Ramos (cell line): ENCODE data around the gene LHX3.
"Not testable (repeated sequence)": the region's sequence is repeated elsewhere in the genome, so short reads cannot be mapped to it uniquely, and the experiment has no call there.

Experiments used
- in situ Hi-C: fragments of 300-500 bp; cut with MboI; formaldehyde crosslinking; loops from one replicate; pipeline ENCODE4 v1.14.3; 2022; ENCODE audit warnings: low sequenced_read_pairs; ENCODE audit not compliant: unreplicated experiment

The LHX3 gene

GRCh38 chr9:136242248-136242647 is 37.3 kb upstream of the LHX3 start:
- in situ Hi-C loops = no loop called here

DNA sequence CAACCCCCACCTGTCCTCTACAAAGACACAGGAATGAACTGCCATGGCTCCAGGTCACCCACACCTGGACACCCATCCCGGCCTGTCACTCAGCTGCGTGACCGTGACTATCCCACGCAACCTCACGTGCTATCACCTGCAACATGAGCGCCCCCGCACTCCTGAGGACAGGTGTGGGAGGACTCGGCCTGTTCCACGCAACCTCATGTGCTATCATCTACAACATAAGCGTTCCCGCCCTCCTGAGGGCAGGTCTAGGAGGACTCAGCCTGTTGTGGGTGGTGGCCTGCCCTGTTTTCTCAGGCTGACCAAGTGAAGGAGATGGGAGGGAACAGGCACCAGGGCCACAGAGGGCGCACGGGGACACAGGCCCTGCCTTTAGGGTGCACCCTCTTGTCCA is 36.6 kb upstream of the LHX3 start:
- in situ Hi-C loops = no loop called here

DNA sequence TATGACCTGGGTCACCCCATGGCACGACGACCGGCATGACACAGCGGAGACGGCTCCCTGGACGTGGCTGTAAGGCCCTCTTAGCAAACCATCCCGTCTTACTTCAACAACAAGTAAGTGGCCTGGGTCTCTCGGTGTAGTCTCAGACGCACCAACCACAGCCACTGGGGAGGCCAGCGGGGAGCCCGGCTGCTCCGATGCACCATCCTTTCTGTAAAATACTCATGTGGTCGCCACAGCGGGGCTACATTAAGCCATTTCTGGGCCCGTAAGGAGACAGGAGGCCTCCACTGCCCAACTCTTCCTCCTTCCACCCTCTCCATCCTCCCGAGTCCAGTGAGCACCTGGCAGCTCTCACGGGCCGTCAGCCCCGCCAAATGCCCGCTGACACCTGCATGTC is 36.0 kb upstream of the LHX3 start:
- in situ Hi-C loops = no loop called here

DNA sequence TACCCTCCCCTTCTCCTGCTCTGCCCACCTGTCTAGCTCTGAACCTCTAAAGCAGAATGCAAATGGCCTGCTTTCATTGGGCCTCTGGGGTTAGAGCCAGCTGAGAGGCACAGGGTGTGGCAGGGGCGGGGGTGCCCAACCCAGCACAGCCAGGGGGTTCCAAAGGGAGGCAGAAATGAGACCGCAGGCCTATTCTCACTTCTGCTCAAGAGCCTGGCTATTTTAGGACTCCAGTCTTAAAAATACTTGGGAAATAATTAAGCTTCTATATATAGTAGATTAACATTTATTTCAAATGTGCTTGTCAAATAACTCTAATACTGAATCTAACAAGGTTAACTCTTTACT is 35.0 kb upstream of the LHX3 start:
- in situ Hi-C loops = no loop called here

DNA sequence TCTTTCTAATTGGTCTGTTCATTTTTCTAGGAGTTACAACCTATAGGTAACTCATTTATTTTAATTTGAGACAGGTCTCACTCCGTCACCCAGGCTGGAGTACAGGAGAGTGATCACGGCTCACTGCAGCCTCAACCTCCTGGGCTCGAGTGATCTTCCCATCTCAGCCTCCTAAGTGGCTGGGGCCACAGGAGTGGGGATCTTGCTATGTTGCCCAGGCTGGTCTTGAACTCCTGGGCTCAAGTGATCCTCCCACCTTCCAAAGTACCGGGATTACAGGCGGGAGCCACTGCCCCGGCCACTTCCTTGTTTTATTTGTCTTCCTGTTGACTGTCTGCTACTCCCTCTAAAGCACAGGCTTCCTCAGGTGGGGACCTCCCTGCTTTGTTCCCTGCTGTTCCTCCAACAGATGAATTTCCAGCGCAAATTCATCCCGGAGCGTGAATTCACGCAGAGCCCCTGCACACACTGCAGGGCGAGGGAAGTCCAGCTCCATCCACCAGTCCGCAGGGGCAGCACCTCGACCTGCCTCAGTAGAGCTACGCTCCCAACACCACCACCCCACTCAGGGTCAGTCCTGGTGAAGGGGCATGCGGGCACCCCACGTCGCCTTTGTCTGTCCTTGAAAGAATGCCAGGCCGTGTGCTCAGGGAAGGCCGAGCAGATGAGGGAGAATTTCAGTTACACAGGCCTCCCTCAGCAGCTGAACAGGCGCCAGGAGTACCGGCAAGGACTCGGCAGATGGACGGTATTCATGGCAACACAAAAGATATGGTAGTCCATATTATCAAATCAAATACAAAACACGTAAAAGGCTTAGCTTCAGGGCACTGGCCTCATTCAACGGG is 34.4 kb upstream of the LHX3 start:
- in situ Hi-C loops = no loop called here

GRCh38 chr9:136238342-136238732 is 33.4 kb upstream of the LHX3 start:
- in situ Hi-C loops = no loop called here

- in situ Hi-C loops = no loop called here
Observed at GRCh38 chr9:136237486-136238341, 32.8 kb upstream of the LHX3 start.

DNA sequence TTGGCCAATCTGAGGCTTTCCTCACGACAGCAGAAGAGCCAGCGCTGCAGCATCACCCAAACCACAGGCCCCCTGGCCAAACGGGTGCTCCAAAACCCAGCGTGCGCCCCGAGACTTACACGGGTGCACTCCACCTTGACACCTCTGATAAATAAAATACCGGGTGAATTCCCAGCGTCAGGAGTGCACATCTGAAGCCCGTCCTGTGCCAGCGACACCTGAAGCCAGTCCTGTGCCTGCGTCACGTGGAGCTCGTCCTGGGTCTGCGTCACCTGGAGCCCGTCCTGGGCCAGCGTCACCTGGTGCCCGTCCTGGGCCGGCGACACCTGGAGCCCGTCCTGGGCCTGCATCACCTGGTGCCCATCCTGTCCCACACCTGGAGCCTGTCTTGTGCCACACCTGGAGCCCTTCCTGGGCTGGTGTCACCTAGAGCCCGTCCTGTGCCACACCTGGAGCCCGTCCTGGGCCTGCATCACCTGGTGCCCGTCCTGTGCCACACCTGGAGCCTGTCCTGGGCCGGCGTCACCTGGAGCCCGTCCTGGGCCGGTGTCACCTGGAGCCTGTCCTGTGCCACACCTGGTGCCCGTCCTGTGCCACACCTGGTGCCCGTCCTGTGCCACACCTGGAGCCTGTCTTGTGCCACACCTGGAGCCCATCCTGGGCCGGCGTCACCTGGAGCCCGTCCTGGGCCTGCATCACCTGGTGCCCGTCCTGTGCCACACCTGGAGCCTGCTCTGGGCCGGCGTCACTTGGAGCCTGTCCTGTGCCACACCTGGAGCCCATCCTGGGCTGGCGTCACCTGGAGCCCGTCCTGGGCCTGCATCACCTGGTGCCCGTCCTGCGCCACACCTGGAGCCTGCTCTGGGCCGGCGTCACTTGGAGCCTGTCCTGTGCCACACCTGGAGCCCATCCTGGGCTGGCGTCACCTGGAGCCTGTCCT is 31.8 kb upstream of the LHX3 start:
- in situ Hi-C loops = not testable (repeated sequence)

GRCh38 chr9:136235709-136236455 is 31.0 kb upstream of the LHX3 start:
- in situ Hi-C loops = no loop called here

GRCh38 chr9:136235171-136235570 is 30.2 kb upstream of the LHX3 start:
- in situ Hi-C loops = no loop called here

DNA sequence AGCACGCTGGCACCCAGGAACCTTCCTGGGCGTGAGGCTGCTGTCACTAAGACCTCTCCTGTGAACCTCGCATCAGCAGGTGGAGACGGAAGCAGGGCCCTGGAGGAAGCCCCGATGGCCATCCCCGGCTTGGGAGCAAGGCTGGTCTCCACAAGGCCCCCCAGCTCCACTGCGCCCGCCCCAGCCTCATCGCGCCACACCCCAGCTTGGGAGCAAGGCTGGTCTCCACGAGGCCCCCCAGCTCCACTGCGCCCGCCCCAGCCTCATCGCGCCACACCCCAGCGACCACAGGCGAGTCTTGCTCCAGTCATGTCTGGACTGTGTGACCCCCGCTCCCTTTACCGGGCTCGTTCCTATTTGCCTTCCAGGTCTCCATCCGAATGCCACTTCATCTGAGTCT is 29.7 kb upstream of the LHX3 start:
- in situ Hi-C loops = no loop called here

- in situ Hi-C loops = no loop called here
Observed at GRCh38 chr9:136233868-136234267, 28.9 kb upstream of the LHX3 start.

GRCh38 chr9:136233411-136233810 is 28.5 kb upstream of the LHX3 start:
- in situ Hi-C loops = no loop called here

GRCh38 chr9:136232969-136233368 is 28.0 kb upstream of the LHX3 start:
- in situ Hi-C loops = no loop called here

- in situ Hi-C loops = no loop called here
Observed at GRCh38 chr9:136231478-136232297, 26.8 kb upstream of the LHX3 start.

- in situ Hi-C loops = no loop called here
Observed at GRCh38 chr9:136230773-136231172, 25.8 kb upstream of the LHX3 start.

DNA sequence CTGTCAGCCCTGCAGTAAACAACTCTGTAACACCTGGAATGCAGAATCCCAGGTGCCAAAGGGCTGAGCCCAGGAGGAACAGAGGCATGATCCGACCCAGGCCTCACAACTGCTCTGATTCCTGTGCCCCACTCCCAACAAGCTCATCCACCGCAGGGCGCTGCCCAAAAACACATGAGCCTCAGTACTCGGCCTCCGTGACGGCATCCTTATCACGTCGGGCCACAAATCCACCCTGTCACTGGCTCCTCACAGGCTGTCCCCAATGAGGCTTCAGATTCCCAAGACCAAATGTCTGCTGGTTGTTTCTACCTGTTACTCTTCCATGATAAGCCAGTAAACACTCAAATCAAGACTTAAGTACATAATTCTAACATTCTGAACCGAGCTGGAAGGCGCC is 25.4 kb upstream of the LHX3 start:
- in situ Hi-C loops = no loop called here

DNA sequence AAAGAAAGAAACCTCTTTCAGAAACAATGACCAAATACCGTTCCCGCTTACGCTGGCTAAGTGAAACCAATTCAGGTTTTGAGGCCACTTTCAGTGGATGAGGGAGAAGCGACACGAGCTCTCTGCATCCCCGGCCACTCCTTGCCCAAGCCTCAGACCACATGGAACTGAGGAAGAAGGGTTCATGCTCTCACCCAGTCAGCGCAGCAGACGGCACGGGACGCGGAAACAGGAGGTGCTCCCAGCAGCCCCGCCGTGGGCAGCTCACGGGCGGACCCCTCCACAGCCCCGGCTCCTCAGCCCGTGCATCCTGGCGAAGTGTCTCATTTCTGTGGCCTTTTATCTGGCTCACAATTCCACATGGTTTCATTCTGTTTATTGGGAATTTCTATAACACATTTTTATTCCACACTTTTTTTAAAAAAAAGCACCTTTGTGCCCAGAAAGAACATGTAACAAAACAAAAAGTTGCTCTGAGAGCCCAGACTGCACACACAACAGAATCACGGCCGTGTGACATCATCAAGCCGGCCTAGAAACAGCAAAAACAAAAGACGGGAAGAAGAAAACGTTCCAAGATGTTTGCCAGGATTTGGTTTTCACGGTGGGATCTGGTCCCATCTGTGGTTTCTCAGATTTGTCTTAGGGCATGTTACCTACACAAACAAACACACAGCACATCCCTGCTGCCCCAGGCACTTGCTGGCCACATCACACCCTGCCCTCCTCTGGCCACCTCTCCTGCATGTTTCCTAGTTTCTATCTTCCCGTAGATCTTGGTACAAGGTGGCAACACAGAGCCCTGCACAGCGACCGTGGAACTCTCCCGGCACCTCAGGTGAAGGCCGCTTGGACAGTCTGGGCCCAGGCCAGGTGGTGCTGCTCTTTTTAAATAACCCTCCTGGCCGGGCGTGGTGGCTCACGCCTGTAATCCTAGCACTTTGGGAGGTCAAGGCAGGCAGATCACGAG is 24.5 kb upstream of the LHX3 start:
- in situ Hi-C loops = no loop called here
